SK-MEL-5 (cell line): ENCODE measurements around the gene MSRB1. TPM values are rescaled to one million over a fixed set of nuclear protein-coding genes. Genes with fewer than 3 reads are reported as not detected.

ENCODE experiments used
- DNase-seq: peaks from one replicate; pipeline ENCODE4 v3.0.0-alpha.2; 2016; ENCODE audit warnings: low read depth, low spot score
- in situ Hi-C: cut with HindIII; loops from 2 replicates; pipeline ENCODE4 v1.10.0; 2016; ENCODE audit warnings: low sequenced_read_pairs, high pct_unique_total_duplicates, low pct_unique_long_range_greater_than_20kb
- polyA plus RNA-seq, 2 experiments: library from polyadenylated mRNA; depleted of rRNA; stranded (reverse); fragments of >200 nt; gene quantifications; 2 replicates each; pipeline ENCODE4 v1.2.3, GENCODE V29; 2015
- total RNA-seq: library from RNA; depleted of rRNA; stranded (reverse); fragments of >200 nt; shearing (Covaris generic); gene quantifications from 2 replicates; pipeline ENCODE4 v1.2.3, GENCODE V29; 2014; rRNA removed

The MSRB1 gene
- 17.2 and 23.6 TPM in 2 replicates for total RNA-seq
- 24.7 and 34.7 TPM in 2 replicates for polyA plus RNA-seq (2015; cell fraction: cytosol; rRNA removed)
- polyA plus RNA-seq (2015; cell fraction: nucleus; rRNA removed): 7.0 and 8.9 TPM in 2 replicates

GRCh38 chr16:1942810-1943726 lies at the start of gene MSRB1:
Gene MSRB1, minus strand, starts transcription at chr16:1943199. Its CDS starts 43 bp downstream, at chr16:1943156.
- peak; percentile 99 for DNase-seq
- in situ Hi-C loops: no loop called here

GRCh38 chr16:1991948-1992703 lies 49.1 kb upstream of the MSRB1 start:
- DNase-seq: peak; percentile 73
- in situ Hi-C loops: no loop called here

- DNase-seq: no peak
- in situ Hi-C loops: no loop called here
These were observed 48.6 kb upstream of the MSRB1 start for GRCh38 chr16:1991588-1991947.

- in situ Hi-C loops: no loop called here
These were observed 48.1 kb upstream of the MSRB1 start for GRCh38 chr16:1991135-1991551.

GRCh38 chr16:1990351-1991134 lies 47.5 kb upstream of the MSRB1 start:
- DNase-seq: no peak
- in situ Hi-C loops: no loop called here

More at GRCh38 chr16:1991135-1991551, 48.1 kb upstream of the MSRB1 start:
- DNase-seq: no peak

- no peak for DNase-seq
- in situ Hi-C loops: no loop called here
These were observed 47.0 kb upstream of the MSRB1 start for GRCh38 chr16:1990101-1990350.

GRCh38 chr16:1989209-1990100 lies 46.5 kb upstream of the MSRB1 start, which contains the start of gene SYNGR3:
Gene SYNGR3, plus strand, starts transcription at chr16:1989970. Its CDS starts 133 bp downstream, at chr16:1990103.
- in situ Hi-C loops: no loop called here
- DNase-seq: no peak

GRCh38 chr16:1987198-1987597 lies 44.2 kb upstream of the MSRB1 start:
- no peak for DNase-seq
- in situ Hi-C loops: no loop called here

- in situ Hi-C loops: no loop called here
- no peak for DNase-seq
These were observed 42.6 kb upstream of the MSRB1 start for GRCh38 chr16:1985466-1986150.

GRCh38 chr16:1984347-1985225 lies 41.6 kb upstream of the MSRB1 start:
- in situ Hi-C loops: no loop called here

GRCh38 chr16:1983544-1984346 lies 40.7 kb upstream of the MSRB1 start, which contains the start of gene GFER:
Gene GFER, plus strand, starts transcription at chr16:1984193. Its CDS starts 26 bp downstream, at chr16:1984219.
- DNase-seq: peak; percentile 87
- in situ Hi-C loops: no loop called here

More at GRCh38 chr16:1984347-1985225, 41.6 kb upstream of the MSRB1 start:
- DNase-seq: no peak

GRCh38 chr16:1982991-1983543 lies 40.1 kb upstream of the MSRB1 start:
- in situ Hi-C loops: no loop called here
- no peak for DNase-seq

- in situ Hi-C loops: no loop called here
- DNase-seq: peak; percentile 71
These were observed 39.0 kb upstream of the MSRB1 start for GRCh38 chr16:1982013-1982433.

GRCh38 chr16:1981398-1981836 lies 38.4 kb upstream of the MSRB1 start, which contains the start of gene NOXO1:
Gene NOXO1, minus strand, starts transcription at chr16:1981469. Its CDS starts 290 bp downstream, at chr16:1981179.
- in situ Hi-C loops: no loop called here
- DNase-seq: no peak
